Spleen (tissue), 11 donors: ENCODE data around the gene GJC1. TPM values are rescaled to one million over a fixed set of nuclear protein-coding genes. Genes with fewer than 3 reads are reported as not detected.
"Not testable (repeated sequence)": the region's sequence is repeated elsewhere in the genome, so short reads cannot be mapped to it uniquely, and the experiment has no call there.

ENCODE experiments used
- DNase-seq: peaks from one replicate; pipeline ENCODE4 v3.0.0-alpha.2; 2020
- H3K27ac ChIP-seq, 8 donors: fragments of 200-600 bp; sonication (generic) in 7 of 8; 1 replicate in 4 of 8; 2 replicates in 4 of 8; pipeline versions ENCODE4 v1.5.0 to v1.8.0; 2016 to 2021; ENCODE audit warnings: inconsistent platforms in 4 of 8, mild to moderate bottlenecking in 4 of 8, moderate library complexity in 1 of 8
- H3K27me3 ChIP-seq, 7 donors: fragments of 200-600 bp; sonication (generic) in 6 of 7; replicated peaks in 1 of 7; 1 replicate in 4 of 7; 2 replicates in 3 of 7; pipeline versions ENCODE4 v1.5.0 to v1.8.0; 2016 to 2021; ENCODE audit warnings: inconsistent platforms in 3 of 7, mild to moderate bottlenecking in 1 of 7
- H3K36me3 ChIP-seq, 6 donors: fragments of 200-600 bp; sonication (generic) in 5 of 6; 1 replicate in 4 of 6; 2 replicates in 2 of 6; pipeline versions ENCODE4 v1.5.0 to v1.8.0; 2016 to 2021; ENCODE audit warnings: inconsistent platforms in 2 of 6
- H3K4me1 ChIP-seq, 6 donors: fragments of 200-600 bp; sonication (generic) in 5 of 6; 1 replicate in 3 of 6; 2 replicates in 3 of 6; pipeline versions ENCODE4 v1.5.0 to v1.8.0; 2016 to 2021; ENCODE audit warnings: inconsistent platforms in 3 of 6
- H3K4me3 ChIP-seq, 8 donors: fragments of 200-600 bp; sonication (generic) in 7 of 8; 1 replicate in 4 of 8; 2 replicates in 4 of 8; pipeline versions ENCODE4 v1.5.0 to v1.8.0; 2016 to 2021; ENCODE audit warnings: inconsistent platforms in 4 of 8, mild to moderate bottlenecking in 4 of 8, moderate library complexity in 2 of 8
- H3K9me3 ChIP-seq, 8 donors: fragments of 200-600 bp; sonication (generic) in 7 of 8; 1 replicate in 4 of 8; 2 replicates in 4 of 8; pipeline versions ENCODE4 v1.5.0 to v1.8.0; 2016 to 2021; ENCODE audit warnings: inconsistent platforms in 4 of 8
- CTCF ChIP-seq, 11 experiments: fragments of 200-600 bp in 7 of 11; fragments of 450-650 bp in 4 of 11; sonication (generic) in 4 of 11; IDR thresholded peaks in 8 of 11; conservative IDR thresholded peaks in 3 of 11; 1 replicate in 7 of 11; 2 replicates in 4 of 11; pipeline versions ENCODE4 v1.4.0 to v1.8.0; 2016 to 2021; ENCODE audit warnings: antibody characterized with exemption in 11 of 11, inconsistent platforms in 4 of 11, mild to moderate bottlenecking in 1 of 11
- POLR2A ChIP-seq, 3 donors: fragments of 450-650 bp; IDR thresholded peaks; one replicate each; pipeline ENCODE4 v1.5.1; 2017; ENCODE audit warnings: antibody characterized with exemption in 3 of 3, mild to moderate bottlenecking in 1 of 3
- POLR2AphosphoS5 ChIP-seq, 3 donors: sonication (generic); formaldehyde crosslinking; IDR thresholded peaks; one replicate each; pipeline ENCODE4 v1.5.1; 2017; ENCODE audit warnings: antibody characterized with exemption in 3 of 3
- WGBS, 5 donors: extraction: QIAGEN DNeasy Blood & Tissue Kit in 3 of 5; methylation state at CpG; one replicate each; pipeline versions ENCODE4 v1.1.5 to v1.1.7; 2013 to 2018; 5-methylcytosine and 5-hydroxymethylcytosine counted together
- intact Hi-C: fragments of 100-400 bp; cut with DNase I; formaldehyde crosslinking; loops from one replicate; pipeline ENCODE4 v1.15.0; 2023; ENCODE audit warnings: low total_unique reads
- polyA plus RNA-seq, 3 donors: library from polyadenylated mRNA; stranded (reverse); fragments of 200-250 nt; gene quantifications; one replicate each; pipeline ENCODE4 v1.2.1, GENCODE V29; 2013
- total RNA-seq, 7 donors: library from RNA; depleted of rRNA in 3 of 7; stranded (reverse); fragments of >200 nt in 3 of 7; fragmentation: NEBNext Ultra II Directional in 4 of 7; extraction: Animal tissue kit (Norgen Biotek cat#: 25700) in 4 of 7; gene quantifications; one replicate each; pipeline versions ENCODE4 v1.1.0 to v1.2.1, GENCODE V29; 2016 to 2021
- donor health status: healthy with polysubstance abuse.
- donor health status: DM: no; HTN: no; CAD: no; lungs with moderate emphysema.
- donor health status: DM: no; HTN: no; CAD: no.
- donor health status: Bipolar disorder and iron deficiency.
- donor health status: healthy.
- donor health status: DM: no; HTN: no; CAD: no.
- donor health status: DM: yes; HTN: yes; CAD: no.

The GJC1 gene
- total and polyA plus RNA-seq, 10 donors, result 0.41 to 1.8 (median 0.83) TPM

- Histone ChIP-seq H3K27me3 (peaks cover 0 to 64% (median 26%) of the 10 kb centered on the region in 7 donors), H3K27ac (no peak overlapping the region), H3K9me3 (no peaks in the 10 kb centered on the region), H3K4me1 (peaks cover 4 to 20% (median 12%) of the 10 kb centered on the region in 6 donors), H3K36me3 (peaks cover 0 to 1% (median 0%) of the 10 kb centered on the region in 6 donors), H3K4me3 (no peak overlapping the region)
- no peak for DNase-seq
- 64 to 84% (median 74%) methylated on average over 8 to 10 of the region's 10 CpGs for WGBS, 5 donors
- no peak for TF ChIP-seq POLR2AphosphoS5 (IDR thresholded peaks at IDR 0.05)
- intact Hi-C loops, result no loop called here
Measured at GRCh38 chr17:44757045-44757917, 72.8 kb downstream of the GJC1 start.

- H3K4me3 ChIP-seq, H3K9me3 ChIP-seq, DNase-seq, H3K27ac ChIP-seq, intact Hi-C loops: not testable (repeated sequence)
- peaks cover 0 to 44% (median 21%) of the 10 kb centered on the region in 7 donors for H3K27me3 ChIP-seq
- H3K4me1 ChIP-seq, result peaks cover 4 to 20% (median 12%) of the 10 kb centered on the region in 6 donors
- H3K36me3 ChIP-seq, result peaks cover 0 to 22% (median 0%) of the 10 kb centered on the region in 6 donors
- WGBS, 5 donors, result 86 to 96% (median 89%) methylated on average over 4 to 5 of the region's 5 CpGs
Measured at GRCh38 chr17:44755180-44755579, 74.9 kb downstream of the GJC1 start.

- TF ChIP-seq CTCF (IDR thresholded peaks at IDR 0.05 in 8 of 11, conservative IDR thresholded peaks at IDR 0.05 in 3 of 11) (no peak), POLR2AphosphoS5 (IDR thresholded peaks at IDR 0.05) (no peak), POLR2A (IDR thresholded peaks at IDR 0.05) (no peak)
Measured at GRCh38 chr17:44754276-44754675, 75.8 kb downstream of the GJC1 start.

GRCh38 chr17:44752953-44753861, 76.9 kb downstream of the GJC1 start:
- WGBS, 5 donors, result 80 to 88% (median 81%) methylated on average over 10 to 17 of the region's 17 CpGs
- Histone ChIP-seq H3K9me3 (no peaks in the 10 kb centered on the region), H3K36me3 (peaks cover 0 to 42% (median 14%) of the 10 kb centered on the region in 6 donors), H3K4me1 (peaks cover 0 to 5% (median under 1%) of the 10 kb centered on the region in 6 donors), H3K27me3 (peaks cover 0 to 24% (median 3%) of the 10 kb centered on the region in 7 donors), H3K4me3 (no peak overlapping the region), H3K27ac (no peak overlapping the region)
- intact Hi-C loops, result no loop called here
- no peak for DNase-seq
- TF ChIP-seq POLR2A (IDR thresholded peaks at IDR 0.05), result no peak
- TF ChIP-seq CTCF (IDR thresholded peaks at IDR 0.05 in 8 of 11, conservative IDR thresholded peaks at IDR 0.05 in 3 of 11), result no peak
- no peak for TF ChIP-seq POLR2AphosphoS5 (IDR thresholded peaks at IDR 0.05)

More at GRCh38 chr17:44754276-44754675, 75.8 kb downstream of the GJC1 start:
- intact Hi-C loops, result no loop called here
- Histone ChIP-seq H3K4me1 (peaks cover 2 to 14% (median 7%) of the 10 kb centered on the region in 6 donors), H3K27me3 (peaks cover 0 to 35% (median 12%) of the 10 kb centered on the region in 7 donors), H3K27ac (no peak overlapping the region), H3K9me3 (no peaks in the 10 kb centered on the region), H3K4me3 (no peak overlapping the region), H3K36me3 (peaks cover 0 to 31% (median 5%) of the 10 kb centered on the region in 6 donors)
- 80 to 84% (median 82%) methylated on average over 7 of the region's 7 CpGs for WGBS, 5 donors
- DNase-seq, result no peak
